Endothelial cell (in vitro differentiated cells): ENCODE measurements around the gene MINPP1. TPM values are rescaled to one million over a fixed set of nuclear protein-coding genes. Genes with fewer than 3 reads are reported as not detected.

Experiments used
- DNase-seq: peaks from one replicate; pipeline ENCODE4 v3.0.0; 2021; ENCODE audit warnings: low spot score
- H3K27ac Mint-ChIP-seq: one replicate; pipeline ENCODE4 v1.8.0; 2021; ENCODE audit warnings: mixed read lengths, inconsistent platforms; ENCODE audit not compliant: unreplicated experiment
- H3K27me3 Mint-ChIP-seq: one replicate; pipeline ENCODE4 v1.8.0; 2021; ENCODE audit warnings: mild to moderate bottlenecking, moderate library complexity, mixed read lengths, inconsistent platforms; ENCODE audit not compliant: unreplicated experiment
- H3K36me3 Mint-ChIP-seq: one replicate; pipeline ENCODE4 v1.8.0; 2021; ENCODE audit warnings: mild to moderate bottlenecking, low read depth, mixed read lengths, inconsistent platforms; ENCODE audit not compliant: unreplicated experiment
- H3K4me1 Mint-ChIP-seq: one replicate; pipeline ENCODE4 v1.8.0; 2021; ENCODE audit warnings: mild to moderate bottlenecking, mixed read lengths, inconsistent platforms; ENCODE audit not compliant: unreplicated experiment
- H3K4me3 Mint-ChIP-seq: one replicate; pipeline ENCODE4 v1.8.0; 2021; ENCODE audit warnings: mild to moderate bottlenecking, mixed read lengths, inconsistent platforms; ENCODE audit not compliant: unreplicated experiment
- H3K9me3 Mint-ChIP-seq: one replicate; pipeline ENCODE4 v1.8.0; 2021; ENCODE audit warnings: mixed read lengths, inconsistent platforms; ENCODE audit not compliant: unreplicated experiment
- CTCF ChIP-seq: fragments of 200-600 bp; sonication (generic); IDR thresholded peaks from one replicate; pipeline ENCODE4 v1.5.0; 2021; ENCODE audit warnings: antibody characterized with exemption; ENCODE audit not compliant: unreplicated experiment
- total RNA-seq: library from RNA; stranded (reverse); fragmentation: NEBNext Ultra II Directional; extraction: Animal tissue kit (Norgen Biotek cat#: 25700); gene quantifications from one replicate; pipeline ENCODE4 v1.2.1, GENCODE V29; 2021; ENCODE audit not compliant: unreplicated experiment

The MINPP1 gene
- total RNA-seq, 1 donor from 2014 or later: 39.5 TPM

- TF ChIP-seq CTCF: no peak
- Mint-ChIP-seq H3K4me1 (peaks cover 22% of the 10 kb centered on the region), H3K36me3 (peaks cover 6% of the 10 kb centered on the region), H3K27ac (no peak overlapping the region), H3K27me3 (no peaks in the 10 kb centered on the region), H3K4me3 (no peak overlapping the region), H3K9me3 (no peaks in the 10 kb centered on the region)
- no peak for DNase-seq
These were observed 2.3 kb downstream of the MINPP1 start for GRCh38 chr10:87506956-87507355.

GRCh38 chr10:87507879-87508483, 3.3 kb downstream of the MINPP1 start:
- Mint-ChIP-seq H3K27ac (no peak overlapping the region), H3K9me3 (no peaks in the 10 kb centered on the region)
- TF ChIP-seq CTCF: no peak

GRCh38 chr10:87508837-87509236, 4.1 kb downstream of the MINPP1 start:
- DNase-seq: no peak
- H3K4me3 Mint-ChIP-seq: no peak overlapping the region
- H3K27me3 Mint-ChIP-seq: no peaks in the 10 kb centered on the region
- H3K9me3 Mint-ChIP-seq: no peaks in the 10 kb centered on the region
- no peak for TF ChIP-seq CTCF
- peaks cover 10% of the 10 kb centered on the region for H3K36me3 Mint-ChIP-seq
- H3K4me1 Mint-ChIP-seq: peaks cover 20% of the 10 kb centered on the region
- H3K27ac Mint-ChIP-seq: no peak overlapping the region

More at GRCh38 chr10:87507879-87508483, 3.3 kb downstream of the MINPP1 start:
- Mint-ChIP-seq H3K4me1 (peaks cover 22% of the 10 kb centered on the region), H3K27me3 (no peaks in the 10 kb centered on the region), H3K4me3 (no peak overlapping the region), H3K36me3 (peaks cover 6% of the 10 kb centered on the region)
- DNase-seq: no peak

GRCh38 chr10:87510025-87510424, 5.3 kb downstream of the MINPP1 start:
- no peaks in the 10 kb centered on the region for H3K27me3 Mint-ChIP-seq
- no peak overlapping the region for H3K27ac Mint-ChIP-seq
- no peak for TF ChIP-seq CTCF
- H3K4me3 Mint-ChIP-seq: no peak overlapping the region
- peaks cover 16% of the 10 kb centered on the region for H3K36me3 Mint-ChIP-seq
- peaks cover 20% of the 10 kb centered on the region for H3K4me1 Mint-ChIP-seq
- H3K9me3 Mint-ChIP-seq: no peaks in the 10 kb centered on the region
- no peak for DNase-seq

- Mint-ChIP-seq H3K4me3 (no peak overlapping the region), H3K36me3 (peaks cover 14% of the 10 kb centered on the region), H3K9me3 (no peaks in the 10 kb centered on the region), H3K27me3 (no peaks in the 10 kb centered on the region), H3K4me1 (peaks cover 11% of the 10 kb centered on the region), H3K27ac (no peak overlapping the region)
- DNase-seq: no peak
- no peak for TF ChIP-seq CTCF
These were observed 6.8 kb downstream of the MINPP1 start for GRCh38 chr10:87511526-87511925.
